ENCODE measurements around the gene NCDN.

NCDN gene

GRCh38 chr1:35561297-35561971 lies 3.8 kb downstream of the NCDN start:
- H3K36me3 ChIP-seq (ENCODE audit: insufficient read depth, low read length) = peaks cover 54% of the 10 kb centered on the region
- H3K27me3 ChIP-seq (ENCODE audit: insufficient read depth, low read length) = no peaks in the 10 kb centered on the region
- 89% methylated on average over 11 of the region's 11 CpGs for WGBS
- H3K27ac ChIP-seq (ENCODE audit: low read depth, low read length) = no peak overlapping the region
- H3K9ac ChIP-seq (ENCODE audit: low read depth, low read length) = no peak overlapping the region
- no peak overlapping the region for H3K4me3 ChIP-seq (ENCODE audit: low read length)
- peaks cover under 1% of the 10 kb centered on the region; the same call in 1 of the 2 replicates for H3K4me1 ChIP-seq (ENCODE audit: insufficient read depth, low read length)
- no peaks in the 10 kb centered on the region for H3K9me3 ChIP-seq (ENCODE audit: insufficient read depth, low read depth, low read length)

- no peaks in the 10 kb centered on the region for H3K4me1 ChIP-seq (ENCODE audit: insufficient read depth, low read length)
- H3K9me3 ChIP-seq (ENCODE audit: insufficient read depth, low read depth, low read length) = no peaks in the 10 kb centered on the region
- H3K9ac ChIP-seq (ENCODE audit: low read depth, low read length) = no peak overlapping the region
- WGBS = 91% methylated on average over 15 of the region's 15 CpGs
- no peak overlapping the region for H3K4me3 ChIP-seq (ENCODE audit: low read length)
- peaks cover 59% of the 10 kb centered on the region for H3K36me3 ChIP-seq (ENCODE audit: insufficient read depth, low read length)
- H3K27ac ChIP-seq (ENCODE audit: low read depth, low read length) = no peak overlapping the region
- no peaks in the 10 kb centered on the region for H3K27me3 ChIP-seq (ENCODE audit: insufficient read depth, low read length)
Observed at GRCh38 chr1:35561972-35562680, 4.5 kb downstream of the NCDN start.

GRCh38 chr1:35563166-35563565 lies 5.6 kb downstream of the NCDN start:
- Histone ChIP-seq H3K27ac (ENCODE audit: low read depth, low read length) (no peak overlapping the region), H3K4me3 (ENCODE audit: low read length) (no peak overlapping the region), H3K27me3 (ENCODE audit: insufficient read depth, low read length) (no peaks in the 10 kb centered on the region), H3K36me3 (ENCODE audit: insufficient read depth, low read length) (peaks cover 59% of the 10 kb centered on the region), H3K4me1 (ENCODE audit: insufficient read depth, low read length) (no peaks in the 10 kb centered on the region), H3K9ac (ENCODE audit: low read depth, low read length) (no peak overlapping the region), H3K9me3 (ENCODE audit: insufficient read depth, low read depth, low read length) (no peaks in the 10 kb centered on the region)
- WGBS = 88% methylated on average over 12 of the region's 12 CpGs

GRCh38 chr1:35564037-35564883 lies 6.7 kb downstream of the NCDN start:
- H3K4me3 ChIP-seq (ENCODE audit: low read length) = no peak overlapping the region
- no peaks in the 10 kb centered on the region for H3K9me3 ChIP-seq (ENCODE audit: insufficient read depth, low read depth, low read length)
- H3K9ac ChIP-seq (ENCODE audit: low read depth, low read length) = no peak overlapping the region
- H3K4me1 ChIP-seq (ENCODE audit: insufficient read depth, low read length) = no peaks in the 10 kb centered on the region
- 80% methylated on average over 9 of the region's 9 CpGs for WGBS
- no peaks in the 10 kb centered on the region; the same call in 1 of the 2 replicates for H3K27me3 ChIP-seq (ENCODE audit: insufficient read depth, low read length)
- no peak overlapping the region for H3K27ac ChIP-seq (ENCODE audit: low read depth, low read length)
- H3K36me3 ChIP-seq (ENCODE audit: insufficient read depth, low read length) = peaks cover 59% of the 10 kb centered on the region

- Histone ChIP-seq H3K36me3 (ENCODE audit: insufficient read depth, low read length) (peaks cover 55% of the 10 kb centered on the region), H3K4me1 (ENCODE audit: insufficient read depth, low read length) (no peaks in the 10 kb centered on the region), H3K9me3 (ENCODE audit: insufficient read depth, low read depth, low read length) (no peaks in the 10 kb centered on the region), H3K27ac (ENCODE audit: low read depth, low read length) (no peak overlapping the region), H3K9ac (ENCODE audit: low read depth, low read length) (no peak overlapping the region), H3K27me3 (ENCODE audit: insufficient read depth, low read length) (peaks cover 6% of the 10 kb centered on the region), H3K4me3 (ENCODE audit: low read length) (no peak overlapping the region)
- WGBS = 92% methylated on average over 28 of the region's 28 CpGs
Observed at GRCh38 chr1:35564884-35565741, 7.5 kb downstream of the NCDN start.

GRCh38 chr1:35565742-35566133 lies 8.1 kb downstream of the NCDN start:
- Histone ChIP-seq H3K27me3 (ENCODE audit: insufficient read depth, low read length) (peaks cover 12% of the 10 kb centered on the region), H3K9me3 (ENCODE audit: insufficient read depth, low read depth, low read length) (no peaks in the 10 kb centered on the region), H3K4me1 (ENCODE audit: insufficient read depth, low read length) (no peaks in the 10 kb centered on the region), H3K9ac (ENCODE audit: low read depth, low read length) (no peak overlapping the region), H3K4me3 (ENCODE audit: low read length) (no peak overlapping the region), H3K27ac (ENCODE audit: low read depth, low read length) (no peak overlapping the region), H3K36me3 (ENCODE audit: insufficient read depth, low read length) (peaks cover 48% of the 10 kb centered on the region)
- 92% methylated on average over 11 of the region's 11 CpGs for WGBS

GRCh38 chr1:35567947-35568558 lies 10.5 kb downstream of the NCDN start:
- no peak overlapping the region for H3K9ac ChIP-seq (ENCODE audit: low read depth, low read length)
- no peak overlapping the region for H3K27ac ChIP-seq (ENCODE audit: low read depth, low read length)
- no peaks in the 10 kb centered on the region for H3K4me1 ChIP-seq (ENCODE audit: insufficient read depth, low read length)
- H3K4me3 ChIP-seq (ENCODE audit: low read length) = no peak overlapping the region
- WGBS = 59% methylated on average over 9 of the region's 9 CpGs
- H3K27me3 ChIP-seq (ENCODE audit: insufficient read depth, low read length) = peaks cover 35% of the 10 kb centered on the region
- H3K9me3 ChIP-seq (ENCODE audit: insufficient read depth, low read depth, low read length) = no peaks in the 10 kb centered on the region
- H3K36me3 ChIP-seq (ENCODE audit: insufficient read depth, low read length) = peaks cover 26% of the 10 kb centered on the region

- 23% methylated on average over 4 of the region's 4 CpGs for WGBS
- Histone ChIP-seq H3K4me3 (ENCODE audit: low read length) (no peak overlapping the region), H3K27me3 (ENCODE audit: insufficient read depth, low read length) (peaks cover 44% of the 10 kb centered on the region), H3K4me1 (ENCODE audit: insufficient read depth, low read length) (no peaks in the 10 kb centered on the region), H3K36me3 (ENCODE audit: insufficient read depth, low read length) (peaks cover 19% of the 10 kb centered on the region), H3K27ac (ENCODE audit: low read depth, low read length) (no peak overlapping the region), H3K9me3 (ENCODE audit: insufficient read depth, low read depth, low read length) (no peaks in the 10 kb centered on the region), H3K9ac (ENCODE audit: low read depth, low read length) (no peak overlapping the region)
Observed at GRCh38 chr1:35568975-35569395, 11.4 kb downstream of the NCDN start.

GRCh38 chr1:35569936-35570335 lies 12.3 kb downstream of the NCDN start:
- H3K27ac ChIP-seq (ENCODE audit: low read depth, low read length) = no peak overlapping the region
- H3K27me3 ChIP-seq (ENCODE audit: insufficient read depth, low read length) = peaks cover 54% of the 10 kb centered on the region
- 78% methylated on average over 1 of the region's 1 CpG for WGBS

GRCh38 chr1:35570589-35571137 lies 13.1 kb downstream of the NCDN start:
- no peak overlapping the region for H3K9ac ChIP-seq (ENCODE audit: low read depth, low read length)
- no peak overlapping the region for H3K4me3 ChIP-seq (ENCODE audit: low read length)
- no peaks in the 10 kb centered on the region for H3K9me3 ChIP-seq (ENCODE audit: insufficient read depth, low read depth, low read length)
- peaks cover 61% of the 10 kb centered on the region for H3K27me3 ChIP-seq (ENCODE audit: insufficient read depth, low read length)
- H3K4me1 ChIP-seq (ENCODE audit: insufficient read depth, low read length) = no peaks in the 10 kb centered on the region
- no peak overlapping the region for H3K27ac ChIP-seq (ENCODE audit: low read depth, low read length)
- H3K36me3 ChIP-seq (ENCODE audit: insufficient read depth, low read length) = peaks cover 8% of the 10 kb centered on the region
- WGBS = 89% methylated on average over 10 of the region's 10 CpGs

More at GRCh38 chr1:35569936-35570335, 12.3 kb downstream of the NCDN start:
- Histone ChIP-seq H3K36me3 (ENCODE audit: insufficient read depth, low read length) (peaks cover 12% of the 10 kb centered on the region), H3K4me3 (ENCODE audit: low read length) (no peak overlapping the region), H3K9ac (ENCODE audit: low read depth, low read length) (no peak overlapping the region), H3K9me3 (ENCODE audit: insufficient read depth, low read depth, low read length) (no peaks in the 10 kb centered on the region), H3K4me1 (ENCODE audit: insufficient read depth, low read length) (no peaks in the 10 kb centered on the region)
